Astrocyte of the cerebellum (primary cell): ENCODE measurements around the gene RASL12.

Experiments used
- DNase-seq: peaks from one replicate; pipeline ENCODE4 v3.0.0-alpha.2; 2011; ENCODE audit warnings: low read depth
- H3K4me3 ChIP-seq: 2 replicates; pipeline ENCODE4 v1.5.1; 2011; ENCODE audit warnings: mild to moderate bottlenecking, low read depth, low read length, moderate library complexity
- in situ Hi-C: cut with HindIII; loops from 2 replicates; pipeline ENCODE4 v1.10.0; 2017; ENCODE audit warnings: low sequenced_read_pairs
- TF ChIP-seq, protein P1 (sequence below): IDR thresholded peaks from 2 replicates; pipeline ENCODE4 v1.5.1; 2012; ENCODE audit warnings: low read length, low read depth, moderate library complexity, mild to moderate bottlenecking; ENCODE audit errors: missing control alignments

The RASL12 gene

GRCh38 chr15:65067317-65067644 is 510 bp downstream of the RASL12 start:
- no peak for DNase-seq
- no peak overlapping the region for H3K4me3 ChIP-seq
- in situ Hi-C loops: no loop called here
- TF ChIP-seq, protein P1, sequence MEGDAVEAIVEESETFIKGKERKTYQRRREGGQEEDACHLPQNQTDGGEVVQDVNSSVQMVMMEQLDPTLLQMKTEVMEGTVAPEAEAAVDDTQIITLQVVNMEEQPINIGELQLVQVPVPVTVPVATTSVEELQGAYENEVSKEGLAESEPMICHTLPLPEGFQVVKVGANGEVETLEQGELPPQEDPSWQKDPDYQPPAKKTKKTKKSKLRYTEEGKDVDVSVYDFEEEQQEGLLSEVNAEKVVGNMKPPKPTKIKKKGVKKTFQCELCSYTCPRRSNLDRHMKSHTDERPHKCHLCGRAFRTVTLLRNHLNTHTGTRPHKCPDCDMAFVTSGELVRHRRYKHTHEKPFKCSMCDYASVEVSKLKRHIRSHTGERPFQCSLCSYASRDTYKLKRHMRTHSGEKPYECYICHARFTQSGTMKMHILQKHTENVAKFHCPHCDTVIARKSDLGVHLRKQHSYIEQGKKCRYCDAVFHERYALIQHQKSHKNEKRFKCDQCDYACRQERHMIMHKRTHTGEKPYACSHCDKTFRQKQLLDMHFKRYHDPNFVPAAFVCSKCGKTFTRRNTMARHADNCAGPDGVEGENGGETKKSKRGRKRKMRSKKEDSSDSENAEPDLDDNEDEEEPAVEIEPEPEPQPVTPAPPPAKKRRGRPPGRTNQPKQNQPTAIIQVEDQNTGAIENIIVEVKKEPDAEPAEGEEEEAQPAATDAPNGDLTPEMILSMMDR: no peak

- in situ Hi-C loops: no loop called here
- TF ChIP-seq, protein P1: no peak
- no peak for DNase-seq
- H3K4me3 ChIP-seq: no peak overlapping the region
Observed at GRCh38 chr15:65066635-65067316, 1.0 kb downstream of the RASL12 start.

- TF ChIP-seq, protein P1: no peak
- no peak for DNase-seq
- no peak overlapping the region for H3K4me3 ChIP-seq
- in situ Hi-C loops: no loop called here
Observed at GRCh38 chr15:65066001-65066634, 1.7 kb downstream of the RASL12 start.

DNA sequence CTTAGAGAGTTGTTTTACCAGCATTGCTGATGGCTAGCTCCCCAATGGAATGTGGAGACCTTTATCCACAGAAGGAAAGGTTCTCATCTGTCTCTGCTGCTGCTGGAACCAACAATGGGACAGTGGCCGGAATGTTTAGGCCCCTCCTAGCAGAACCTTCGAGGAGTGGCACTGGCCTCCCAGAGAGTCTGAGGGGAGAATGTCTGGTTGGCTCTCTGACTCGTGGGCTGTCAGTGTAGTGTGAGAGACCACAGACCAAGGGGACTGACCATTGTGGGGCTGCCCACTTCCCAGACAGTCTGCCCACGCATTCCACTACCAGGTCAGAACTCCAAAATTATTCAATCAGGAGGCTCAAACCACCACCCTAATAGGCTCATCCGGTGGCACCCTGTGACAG is 5.1 kb downstream of the RASL12 start:
- no peak for DNase-seq
- TF ChIP-seq, protein P1: no peak
- in situ Hi-C loops: no loop called here
- H3K4me3 ChIP-seq: no peak overlapping the region

DNA sequence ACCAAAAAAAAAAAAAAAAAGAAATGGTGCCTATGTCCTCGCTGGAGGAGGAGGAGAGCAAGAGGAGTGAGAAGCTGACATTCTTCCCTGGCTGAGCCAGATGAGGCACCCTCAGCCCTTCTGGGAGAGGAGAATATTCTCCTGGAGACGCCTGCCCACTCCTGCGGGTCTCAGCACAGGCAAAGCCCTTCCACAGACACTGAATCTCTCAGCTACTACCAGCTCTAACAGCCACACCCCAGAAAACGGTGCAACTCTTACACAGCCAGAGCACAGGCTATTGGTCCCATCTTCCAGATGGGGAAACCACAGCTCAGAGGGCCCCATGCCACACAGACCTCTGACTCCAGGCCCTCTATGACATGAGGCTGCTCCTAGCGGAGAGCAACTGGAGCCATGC is 5.7 kb downstream of the RASL12 start:
- no peak for DNase-seq
- in situ Hi-C loops: no loop called here
- TF ChIP-seq, protein P1: no peak
- H3K4me3 ChIP-seq: no peak overlapping the region

DNA sequence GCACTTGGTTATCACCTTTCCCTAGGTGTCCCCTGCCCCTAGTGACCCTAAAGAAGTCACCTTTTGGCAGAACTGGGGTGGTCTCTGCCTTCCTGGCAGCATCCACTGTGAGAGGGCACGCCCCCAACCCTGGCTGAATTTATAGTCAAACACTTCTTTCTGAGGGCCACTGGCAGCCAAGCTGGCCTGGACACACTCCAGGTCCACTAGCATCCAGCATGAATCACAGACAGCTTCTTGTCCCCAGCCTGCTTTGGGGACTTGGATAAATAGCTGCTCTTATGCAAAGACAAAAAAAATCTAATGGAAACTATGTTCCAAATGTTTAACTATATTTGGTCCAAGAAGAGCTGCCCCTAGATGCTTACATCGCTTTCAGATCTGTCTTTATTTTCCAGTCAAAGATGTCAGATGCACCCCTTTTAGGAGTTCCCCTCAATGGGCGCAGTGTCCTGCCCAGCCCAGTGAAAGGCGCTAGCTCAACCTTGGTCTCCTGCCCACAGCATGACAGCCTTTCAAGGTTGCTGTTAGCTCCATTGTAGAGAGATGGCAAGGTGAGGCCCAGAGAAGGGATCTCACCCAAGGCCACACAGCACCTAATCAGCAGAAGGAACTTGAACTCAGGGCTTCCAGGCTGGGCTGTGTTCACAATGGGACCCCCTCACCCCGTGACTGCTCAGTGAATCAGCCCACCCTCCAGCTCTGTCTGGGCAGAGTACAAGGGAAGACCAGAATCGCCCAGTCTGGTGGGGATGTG is 7.0 kb downstream of the RASL12 start:
- no peak overlapping the region for H3K4me3 ChIP-seq
- TF ChIP-seq, protein P1: no peak
- in situ Hi-C loops: no loop called here
- DNase-seq: no peak
